GM18520 (cell line): ENCODE measurements around the gene MGAT4B.

ENCODE experiments used
- ATAC-seq: cut with Tn5 transposase; IDR thresholded peaks from one replicate; pipeline ENCODE4 v1.9.1; 2021; ENCODE audit not compliant: unreplicated experiment

MGAT4B gene

DNA sequence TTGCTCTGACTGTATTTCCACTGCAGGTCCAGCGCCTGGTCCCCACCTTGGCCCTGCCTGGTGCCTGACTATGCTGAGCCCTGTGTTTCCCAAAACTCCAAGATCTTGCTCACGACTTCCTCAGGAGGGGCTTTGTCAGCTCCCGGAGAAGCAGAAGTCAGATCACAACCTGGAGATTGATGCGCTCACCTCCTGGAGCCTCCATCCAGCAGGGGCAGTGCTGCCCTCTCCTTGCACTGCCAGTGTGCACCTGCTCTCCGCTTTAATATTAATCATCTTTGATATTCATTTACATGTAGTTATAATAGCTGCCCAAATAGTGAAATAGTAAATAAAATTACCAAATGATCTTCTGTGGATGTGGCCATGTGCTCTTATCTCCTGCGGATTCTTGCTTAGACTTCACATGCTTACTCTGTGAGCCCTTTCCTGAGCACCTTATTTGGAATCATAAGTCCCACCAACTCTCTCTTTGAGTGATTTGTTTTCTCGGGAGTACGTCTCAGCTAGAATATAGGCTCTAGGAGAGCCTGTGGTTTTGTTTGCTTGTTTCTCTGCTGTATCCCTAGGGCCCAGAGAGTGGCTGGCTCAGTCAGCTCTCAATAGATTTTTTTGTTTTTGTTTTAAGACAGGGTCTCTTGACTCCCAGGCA, 56.7 kb downstream of the MGAT4B start:
- no peak for ATAC-seq

DNA sequence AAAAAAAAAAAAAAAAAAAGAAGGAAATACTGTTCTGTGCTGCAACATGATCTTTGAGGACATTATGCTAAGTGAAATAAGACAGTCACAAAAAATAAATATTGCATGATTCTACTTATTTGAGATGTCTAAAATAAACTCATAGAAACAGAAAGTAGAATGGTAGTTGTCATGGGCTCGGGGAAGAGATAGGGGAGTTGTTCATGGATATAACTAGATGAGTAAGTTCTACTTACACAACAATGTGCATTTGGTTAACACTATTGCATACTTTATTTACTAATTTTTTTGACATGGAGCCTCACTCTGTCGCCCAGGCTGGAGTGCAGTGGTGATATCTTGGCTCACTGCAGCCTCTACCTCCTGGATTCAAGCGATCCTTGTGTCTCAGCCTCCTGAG, 58.9 kb downstream of the MGAT4B start:
- ATAC-seq: no peak
